Measurements from ENCODE around the gene VRK3.

Gene VRK3

DNA sequence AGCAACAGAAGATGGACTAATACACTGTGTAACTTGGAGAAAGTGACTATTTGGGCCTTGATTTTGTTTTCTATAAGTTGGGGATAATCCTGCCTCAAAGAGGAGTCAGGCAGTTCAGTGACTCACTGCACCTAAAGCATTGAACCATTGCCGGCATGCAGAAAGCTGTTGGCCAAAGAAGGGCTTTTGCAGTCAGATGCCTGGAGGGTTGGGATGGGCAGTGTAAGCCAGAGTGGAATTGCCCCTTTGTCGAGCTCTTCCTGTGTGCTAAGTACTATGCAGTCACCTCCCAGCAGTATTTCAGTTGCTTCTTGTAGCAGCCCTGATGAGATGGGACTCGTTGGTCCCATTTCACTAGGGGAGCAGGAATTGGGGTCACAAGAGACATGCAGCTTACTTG, 11.7 kb upstream of the VRK3 start:
- in situ Hi-C loops (cut with MboI; ENCODE audit: low sequenced_read_pairs): no loop called here

DNA sequence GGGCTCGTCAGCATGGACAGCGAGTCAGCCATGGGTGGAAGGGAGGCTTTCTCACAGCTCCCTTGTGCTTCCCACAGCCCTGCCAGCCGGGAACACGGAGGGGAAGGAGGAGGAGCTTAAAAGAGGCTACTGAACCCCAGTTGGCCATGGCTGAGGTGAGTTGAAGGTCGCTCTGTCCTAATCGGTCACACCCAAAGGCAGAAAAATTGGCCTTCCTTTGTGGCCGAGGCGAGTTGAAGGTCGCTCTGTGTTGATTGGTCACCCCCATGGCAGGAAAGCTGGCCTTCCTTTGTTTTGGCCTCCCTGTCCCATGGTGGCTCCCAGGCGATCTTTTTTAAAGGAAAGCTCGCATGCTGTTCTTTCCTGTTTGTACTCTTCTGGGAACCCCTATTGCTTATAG, 5.8 kb upstream of the VRK3 start:
- in situ Hi-C loops (cut with MboI; ENCODE audit: low sequenced_read_pairs): no loop called here

DNA sequence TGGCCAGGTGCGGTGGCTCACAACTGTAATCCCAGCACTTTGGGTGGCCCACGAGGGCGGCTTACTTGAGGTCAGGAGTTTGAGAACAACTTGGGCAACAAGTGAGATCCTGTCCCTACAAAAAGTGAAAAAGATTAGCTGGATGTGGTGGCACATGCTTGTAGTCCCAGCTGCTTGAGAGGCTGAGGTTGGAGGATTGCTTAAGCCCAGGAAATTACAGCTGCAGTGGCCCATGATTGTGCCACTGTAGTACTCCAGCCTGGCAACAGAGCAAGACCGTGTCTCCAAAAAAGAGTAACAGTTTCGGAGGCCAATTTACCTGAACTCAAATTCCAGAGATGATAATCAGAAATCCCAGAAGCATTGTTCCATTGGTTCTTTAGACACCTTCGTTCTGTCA, 5.1 kb upstream of the VRK3 start:
- in situ Hi-C loops (cut with MboI; ENCODE audit: low sequenced_read_pairs): no loop called here

- in situ Hi-C loops (cut with MboI; ENCODE audit: low sequenced_read_pairs): no loop called here
Observed at GRCh38 chr19:50026550-50026906, 1.4 kb upstream of the VRK3 start.

GRCh38 chr19:50025794-50026549, 800 bp upstream of the VRK3 start, which contains the start of gene ZNF473:
TSS of gene ZNF473 (plus strand) at chr19:50026005. CDS start at chr19:50031083, 5,078 bp downstream.
- in situ Hi-C loops (cut with MboI; ENCODE audit: low sequenced_read_pairs): no loop called here

- in situ Hi-C loops (cut with MboI; ENCODE audit: low sequenced_read_pairs): no loop called here
Observed at GRCh38 chr19:50024719-50025021, 502 bp downstream of the VRK3 start.

DNA sequence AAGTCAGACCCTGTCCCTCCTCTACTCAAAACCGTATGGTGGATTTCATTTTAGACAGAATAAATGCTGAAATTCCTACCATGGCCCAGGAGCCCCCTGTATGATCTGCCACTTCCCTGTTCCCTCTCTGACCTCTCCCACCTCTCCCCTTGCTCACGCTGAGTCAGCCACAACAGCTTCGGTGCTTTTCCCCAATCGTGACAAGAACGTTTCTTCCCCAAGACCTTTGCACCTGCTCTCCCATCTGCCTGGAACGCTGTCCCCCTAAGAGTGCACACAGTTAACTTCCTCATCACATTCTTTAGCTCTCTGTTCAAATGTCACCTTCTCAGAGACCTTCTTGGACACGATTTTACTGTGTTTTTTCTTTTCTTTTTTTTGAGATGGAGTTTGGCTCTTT, 2.3 kb downstream of the VRK3 start:
- in situ Hi-C loops (cut with MboI; ENCODE audit: low sequenced_read_pairs): no loop called here

- in situ Hi-C loops (cut with MboI; ENCODE audit: low sequenced_read_pairs): no loop called here
Observed at GRCh38 chr19:50020481-50020880, 4.7 kb downstream of the VRK3 start.

- in situ Hi-C loops (cut with MboI; ENCODE audit: low sequenced_read_pairs): no loop called here
Observed at GRCh38 chr19:50016225-50016807, 8.9 kb downstream of the VRK3 start.

- in situ Hi-C loops (cut with MboI; ENCODE audit: low sequenced_read_pairs): no loop called here
Observed at GRCh38 chr19:50008532-50008931, 16.6 kb downstream of the VRK3 start.

GRCh38 chr19:50007947-50008346, 17.2 kb downstream of the VRK3 start:
- in situ Hi-C loops (cut with MboI; ENCODE audit: low sequenced_read_pairs): no loop called here

DNA sequence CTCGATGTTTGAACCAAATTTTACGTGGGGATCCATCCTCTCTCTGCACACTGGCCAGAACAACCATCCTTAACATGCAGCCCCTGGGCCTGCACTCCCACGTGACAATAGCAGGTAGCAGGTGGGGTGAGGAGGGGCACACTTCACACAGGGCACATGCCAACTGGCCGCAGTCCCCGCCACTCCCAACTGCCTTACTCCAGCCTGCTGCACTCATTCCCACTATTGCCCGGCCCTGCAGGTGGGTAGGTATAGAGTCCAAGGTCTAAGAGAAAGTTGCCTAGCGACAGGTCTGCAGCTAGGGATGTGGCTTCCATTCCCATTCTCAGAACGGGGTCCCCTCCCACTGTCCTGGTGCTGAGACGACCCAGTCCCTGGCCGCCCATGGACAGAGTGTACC, 18.0 kb downstream of the VRK3 start:
- in situ Hi-C loops (cut with MboI; ENCODE audit: low sequenced_read_pairs): no loop called here

- in situ Hi-C loops (cut with MboI; ENCODE audit: low sequenced_read_pairs): no loop called here
Observed at GRCh38 chr19:50005428-50005827, 19.7 kb downstream of the VRK3 start.

DNA sequence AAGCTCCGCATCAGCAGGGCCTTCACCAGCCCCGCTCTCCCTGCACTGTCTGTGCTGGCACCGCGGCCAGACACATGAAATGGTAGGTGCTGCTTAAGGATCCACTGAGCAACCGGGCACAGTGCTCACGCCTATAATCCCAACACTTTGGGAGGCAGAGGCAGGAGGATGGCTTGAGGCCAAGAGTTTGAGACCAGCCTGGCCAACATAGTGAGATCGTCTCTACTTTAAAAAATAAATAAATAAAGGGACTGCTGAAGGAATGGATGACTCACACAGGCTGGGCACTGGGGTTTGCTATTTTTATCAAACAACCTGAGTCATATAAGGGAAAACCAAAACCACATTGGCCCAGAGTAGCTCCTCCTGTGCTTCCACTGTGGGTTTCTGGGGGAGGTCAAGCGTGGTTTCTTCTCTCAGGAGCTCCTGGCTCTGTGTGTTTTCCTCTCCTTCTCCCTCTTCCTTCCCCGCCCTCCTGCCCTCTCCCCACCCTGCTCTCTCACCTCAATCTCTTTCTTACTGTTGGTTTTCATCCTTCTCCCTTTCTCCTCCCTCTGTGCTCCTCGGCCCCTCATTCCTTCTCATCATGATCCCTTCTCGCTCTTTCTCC, 21.3 kb downstream of the VRK3 start:
- in situ Hi-C loops (cut with MboI; ENCODE audit: low sequenced_read_pairs): no loop called here

GRCh38 chr19:50003254-50003788, 21.9 kb downstream of the VRK3 start:
- in situ Hi-C loops (cut with MboI; ENCODE audit: low sequenced_read_pairs): no loop called here

DNA sequence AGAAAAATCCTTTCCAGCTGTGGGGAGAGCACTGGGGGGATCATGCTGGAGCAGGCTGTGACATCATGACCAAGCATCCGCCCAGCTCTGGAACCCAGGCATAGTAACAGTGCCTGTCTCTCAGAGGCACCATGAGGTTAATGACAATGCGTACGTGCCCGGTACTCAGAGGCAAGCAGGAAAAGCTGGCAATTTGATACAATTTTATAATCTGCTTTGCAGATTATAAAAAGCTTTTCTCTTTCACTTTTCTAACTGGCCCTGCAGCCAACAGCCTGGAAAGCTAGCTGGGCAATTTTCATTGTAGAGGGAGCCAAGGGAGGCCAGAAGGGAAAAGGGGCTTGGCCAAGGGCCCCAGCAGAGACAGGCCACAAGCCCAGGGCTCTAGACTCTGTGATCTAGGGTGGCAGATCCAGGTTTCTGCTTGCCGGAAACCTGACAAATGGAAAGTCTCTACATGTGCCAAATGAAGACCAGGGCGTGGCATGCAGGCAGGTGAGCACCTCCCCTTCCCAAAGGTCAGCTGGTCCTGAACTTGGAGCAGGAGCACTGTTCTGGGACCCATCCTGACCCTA, 22.7 kb downstream of the VRK3 start:
- in situ Hi-C loops (cut with MboI; ENCODE audit: low sequenced_read_pairs): no loop called here

- in situ Hi-C loops (cut with MboI; ENCODE audit: low sequenced_read_pairs): no loop called here
Observed at GRCh38 chr19:50001775-50002174, 23.4 kb downstream of the VRK3 start.

DNA sequence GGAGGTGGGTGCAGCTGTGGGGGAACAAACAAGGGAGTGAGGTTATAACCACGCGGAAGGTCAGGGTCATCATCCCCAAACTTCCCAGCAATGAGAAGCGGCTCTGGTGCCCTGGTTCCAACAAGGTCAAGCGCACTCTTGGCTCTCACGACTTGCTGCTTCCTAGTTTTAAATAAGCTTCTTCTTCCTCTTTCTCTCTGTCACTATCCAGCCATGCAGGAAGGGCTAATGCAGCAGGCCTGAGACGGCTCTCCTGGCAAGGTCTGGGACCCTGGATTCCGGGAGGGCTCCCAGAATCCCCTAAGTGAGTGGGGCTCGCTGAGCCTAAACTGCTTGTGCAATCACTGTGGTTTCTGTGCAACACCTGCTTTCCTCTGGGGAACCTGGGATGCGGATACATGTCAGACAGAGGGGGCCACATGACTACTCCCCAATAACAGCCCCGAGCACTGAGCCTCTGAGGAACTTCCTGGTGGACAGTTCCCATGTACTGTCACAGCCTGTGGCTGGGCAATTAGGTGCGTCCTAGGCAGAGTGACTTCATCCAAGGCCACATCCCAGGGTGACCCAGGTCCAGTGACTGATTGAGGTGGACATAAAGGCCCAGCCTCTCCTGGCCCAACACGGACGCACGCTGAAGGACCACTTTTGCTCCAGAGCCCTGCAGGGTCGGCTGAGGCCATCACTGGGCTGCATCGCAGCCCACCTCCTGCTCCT, 24.2 kb downstream of the VRK3 start:
- in situ Hi-C loops (cut with MboI; ENCODE audit: low sequenced_read_pairs): no loop called here

DNA sequence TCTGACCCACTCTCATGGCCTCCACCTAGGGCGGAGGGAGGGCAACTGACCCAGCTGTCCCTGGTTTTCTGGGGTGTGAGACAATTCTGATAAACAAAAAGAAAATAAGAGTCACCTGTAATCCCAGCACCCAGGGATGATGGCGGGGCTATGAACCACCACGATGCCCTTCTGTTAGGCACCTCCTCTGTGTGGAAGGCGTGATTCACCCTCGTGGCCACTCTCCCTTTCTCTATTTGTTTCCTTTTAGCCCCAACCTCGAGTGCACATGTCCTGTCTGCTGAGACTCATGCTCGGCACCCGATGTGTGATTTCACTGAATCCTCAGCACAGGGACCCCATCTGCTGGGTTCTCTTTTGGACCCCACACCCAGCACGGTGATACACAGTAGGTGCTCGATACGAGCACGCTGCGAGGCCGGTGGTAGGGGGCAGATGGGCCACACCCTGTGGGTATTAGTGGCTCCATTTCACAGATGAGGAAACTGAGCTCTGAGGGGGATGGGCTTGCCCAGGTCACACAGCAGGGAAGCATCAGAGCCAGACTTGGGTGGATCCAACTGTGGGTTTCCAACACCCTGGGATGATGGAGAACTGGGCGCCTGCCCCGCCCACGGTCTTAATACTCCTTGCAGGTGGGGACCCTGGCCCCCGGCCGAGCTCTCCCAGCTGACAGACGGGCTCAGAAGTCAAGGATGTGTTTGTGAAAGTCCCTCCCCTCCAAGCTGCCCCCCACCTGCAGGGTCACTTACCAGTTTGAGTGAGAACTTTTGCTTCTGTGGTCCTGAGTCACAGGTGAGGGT, 24.9 kb downstream of the VRK3 start:
- in situ Hi-C loops (cut with MboI; ENCODE audit: low sequenced_read_pairs): no loop called here

DNA sequence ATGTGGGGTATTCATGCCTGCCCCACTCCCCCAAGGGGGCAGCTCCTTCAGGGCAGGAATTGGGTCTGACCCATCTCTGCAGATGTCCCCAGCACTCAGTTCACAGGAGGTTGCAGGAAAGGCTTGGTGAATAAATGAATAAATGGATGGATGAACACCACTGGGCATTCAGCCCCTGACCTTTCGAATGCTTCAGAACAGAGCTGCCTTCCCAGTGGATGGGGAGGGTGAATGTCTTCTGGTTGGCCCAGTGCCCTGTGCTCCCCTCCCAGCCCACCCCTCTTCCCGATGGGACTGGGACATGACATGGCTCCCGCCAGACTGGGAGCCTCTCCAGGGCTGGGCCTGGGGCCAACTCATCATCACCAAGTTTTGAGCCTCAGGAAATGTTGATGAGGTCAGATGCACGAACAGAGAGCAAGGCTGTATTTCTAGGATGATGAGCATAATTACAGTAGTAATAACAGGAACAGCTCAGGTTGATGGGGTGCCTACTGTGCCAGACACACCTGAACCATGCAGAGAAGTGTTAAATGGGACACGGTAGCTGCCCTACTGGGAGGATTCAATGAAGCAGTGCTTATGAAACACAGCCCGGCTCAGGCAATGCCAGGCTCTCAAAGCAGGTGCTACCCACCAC, 25.7 kb downstream of the VRK3 start:
- in situ Hi-C loops (cut with MboI; ENCODE audit: low sequenced_read_pairs): no loop called here

All from HL-60/S4 (cell line).